KMS-11 (cell line): ENCODE data around the gene SYAP1.

Experiments
- H2AFZ ChIP-seq: fragments of 200-600 bp; sonication (generic); 2 replicates; pipeline ENCODE4 v1.6.1; 2016; ENCODE audit warnings: antibody characterized with exemption, mixed run types, low read depth
- H3K27ac ChIP-seq: fragments of 200-600 bp; sonication (generic); 2 replicates; pipeline ENCODE4 v1.6.1; 2016; ENCODE audit warnings: mild to moderate bottlenecking, mixed run types
- H3K27me3 ChIP-seq: fragments of 200-600 bp; sonication (generic); 2 replicates; pipeline ENCODE4 v1.6.1; 2017; ENCODE audit warnings: mild to moderate bottlenecking, low read depth, mixed run types, moderate library complexity; ENCODE audit not compliant: insufficient read depth
- H3K36me3 ChIP-seq: fragments of 200-600 bp; sonication (generic); 2 replicates; pipeline ENCODE4 v1.6.1; 2017; ENCODE audit warnings: mild to moderate bottlenecking, mixed run types; ENCODE audit not compliant: insufficient read depth
- H3K4me1 ChIP-seq: fragments of 200-600 bp; sonication (generic); 2 replicates; pipeline ENCODE4 v1.6.1; 2016; ENCODE audit warnings: mild to moderate bottlenecking, low read depth, mixed run types; ENCODE audit not compliant: poor library complexity, severe bottlenecking
- H3K4me2 ChIP-seq: fragments of 200-600 bp; sonication (generic); 2 replicates; pipeline ENCODE4 v1.7.0; 2016; ENCODE audit warnings: mild to moderate bottlenecking, mixed run types
- H3K4me3 ChIP-seq: fragments of 200-600 bp; sonication (generic); IDR thresholded peaks from 2 replicates; pipeline ENCODE4 v1.6.1; 2017; ENCODE audit warnings: low read depth, low read length, mixed read lengths; ENCODE audit not compliant: insufficient read depth
- H3K79me2 ChIP-seq: fragments of 200-600 bp; sonication (generic); 2 replicates; pipeline ENCODE4 v1.6.1; 2016; ENCODE audit warnings: low read depth, mixed run types; ENCODE audit not compliant: insufficient read depth
- H3K9ac ChIP-seq: fragments of 200-600 bp; sonication (generic); 2 replicates; pipeline ENCODE4 v1.6.1; 2016; ENCODE audit warnings: mild to moderate bottlenecking, mixed run types
- H4K20me1 ChIP-seq: fragments of 200-600 bp; sonication (generic); 2 replicates; pipeline ENCODE4 v1.6.1; 2016; ENCODE audit warnings: mild to moderate bottlenecking, mixed run types; ENCODE audit not compliant: insufficient read depth
- TF ChIP-seq, protein P1 (sequence below): fragments of 200-600 bp; sonication (generic); conservative IDR thresholded peaks from 2 replicates; pipeline ENCODE4 v1.6.1; 2017; ENCODE audit warnings: low read depth, mild to moderate bottlenecking, antibody characterized with exemption, low read length, moderate library complexity, mixed read lengths

The SYAP1 gene

DNA sequence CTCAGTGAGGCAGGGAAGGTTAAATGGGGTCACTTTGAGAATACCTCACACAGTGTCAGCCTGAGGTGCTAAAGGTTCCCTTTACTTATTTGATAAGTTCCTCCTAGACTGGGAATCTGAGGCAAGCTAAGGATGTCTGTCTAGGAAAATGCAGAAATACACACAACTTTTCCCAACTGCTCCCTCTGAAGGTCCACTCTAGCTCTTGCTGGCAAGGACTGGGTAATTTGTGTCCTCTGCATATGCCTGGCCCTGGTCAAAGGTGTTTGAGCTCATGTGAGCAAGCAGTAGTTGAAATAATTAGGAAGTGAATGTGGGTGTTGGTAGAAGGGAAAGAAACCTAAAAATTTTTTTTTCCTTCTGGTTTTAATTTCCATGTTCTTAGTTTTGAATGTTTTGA, 88.1 kb downstream of the SYAP1 start:
- no peaks in the 10 kb centered on the region for H3K36me3 ChIP-seq
- peaks cover 86% of the 10 kb centered on the region for H3K79me2 ChIP-seq
- no peak overlapping the region for H2AFZ ChIP-seq
- peaks cover 17% of the 10 kb centered on the region for H3K4me1 ChIP-seq
- TF ChIP-seq, protein P1, sequence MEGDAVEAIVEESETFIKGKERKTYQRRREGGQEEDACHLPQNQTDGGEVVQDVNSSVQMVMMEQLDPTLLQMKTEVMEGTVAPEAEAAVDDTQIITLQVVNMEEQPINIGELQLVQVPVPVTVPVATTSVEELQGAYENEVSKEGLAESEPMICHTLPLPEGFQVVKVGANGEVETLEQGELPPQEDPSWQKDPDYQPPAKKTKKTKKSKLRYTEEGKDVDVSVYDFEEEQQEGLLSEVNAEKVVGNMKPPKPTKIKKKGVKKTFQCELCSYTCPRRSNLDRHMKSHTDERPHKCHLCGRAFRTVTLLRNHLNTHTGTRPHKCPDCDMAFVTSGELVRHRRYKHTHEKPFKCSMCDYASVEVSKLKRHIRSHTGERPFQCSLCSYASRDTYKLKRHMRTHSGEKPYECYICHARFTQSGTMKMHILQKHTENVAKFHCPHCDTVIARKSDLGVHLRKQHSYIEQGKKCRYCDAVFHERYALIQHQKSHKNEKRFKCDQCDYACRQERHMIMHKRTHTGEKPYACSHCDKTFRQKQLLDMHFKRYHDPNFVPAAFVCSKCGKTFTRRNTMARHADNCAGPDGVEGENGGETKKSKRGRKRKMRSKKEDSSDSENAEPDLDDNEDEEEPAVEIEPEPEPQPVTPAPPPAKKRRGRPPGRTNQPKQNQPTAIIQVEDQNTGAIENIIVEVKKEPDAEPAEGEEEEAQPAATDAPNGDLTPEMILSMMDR, result no peak
- H3K27me3 ChIP-seq, result no peaks in the 10 kb centered on the region
- peak overlapping the region; percentile 42 for H3K4me2 ChIP-seq
- H4K20me1 ChIP-seq, result peaks cover 7% of the 10 kb centered on the region; the same call in 1 of the 2 replicates
- no peak overlapping the region for H3K9ac ChIP-seq
- H3K27ac ChIP-seq, result no peak overlapping the region; the same call in 1 of the 2 replicates
- no peak overlapping the region for H3K4me3 ChIP-seq

DNA sequence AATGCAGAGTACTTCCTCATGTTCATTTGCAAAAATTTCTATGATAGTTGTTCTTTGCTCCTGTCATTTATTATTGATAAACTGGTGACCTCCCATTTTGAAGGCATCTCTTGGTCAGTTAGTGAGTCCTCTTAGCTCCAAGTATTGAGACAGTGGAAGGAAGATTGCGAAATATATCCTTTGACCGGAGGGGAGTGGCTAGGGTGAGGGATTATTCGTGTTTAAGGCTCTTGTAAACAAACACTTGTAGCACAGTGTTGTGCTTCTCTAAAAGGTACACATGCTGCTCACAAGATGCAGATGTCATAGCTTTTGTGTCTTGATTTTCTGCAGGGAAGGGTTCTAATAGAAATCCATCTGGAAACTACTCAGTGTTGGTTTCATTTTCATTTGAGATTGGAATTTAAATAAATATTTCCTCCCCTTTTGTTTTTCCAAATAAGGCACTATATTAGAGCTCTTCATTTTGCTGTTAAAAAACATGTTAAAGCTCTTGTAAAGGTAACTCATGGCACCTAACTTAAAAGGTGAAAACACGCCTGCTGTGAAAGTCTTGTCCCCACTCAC, 88.6 kb downstream of the SYAP1 start:
- Histone ChIP-seq H3K4me3 (no peak overlapping the region), H4K20me1 (peaks cover 7% of the 10 kb centered on the region; the same call in 1 of the 2 replicates), H3K79me2 (peaks cover 85% of the 10 kb centered on the region), H3K27ac (no peak overlapping the region), H3K9ac (no peak overlapping the region), H3K4me2 (peak overlapping the region; percentile 42), H3K36me3 (no peaks in the 10 kb centered on the region), H3K4me1 (peaks cover 17% of the 10 kb centered on the region), H2AFZ (no peak overlapping the region), H3K27me3 (no peaks in the 10 kb centered on the region)
- TF ChIP-seq, protein P1, result no peak

DNA sequence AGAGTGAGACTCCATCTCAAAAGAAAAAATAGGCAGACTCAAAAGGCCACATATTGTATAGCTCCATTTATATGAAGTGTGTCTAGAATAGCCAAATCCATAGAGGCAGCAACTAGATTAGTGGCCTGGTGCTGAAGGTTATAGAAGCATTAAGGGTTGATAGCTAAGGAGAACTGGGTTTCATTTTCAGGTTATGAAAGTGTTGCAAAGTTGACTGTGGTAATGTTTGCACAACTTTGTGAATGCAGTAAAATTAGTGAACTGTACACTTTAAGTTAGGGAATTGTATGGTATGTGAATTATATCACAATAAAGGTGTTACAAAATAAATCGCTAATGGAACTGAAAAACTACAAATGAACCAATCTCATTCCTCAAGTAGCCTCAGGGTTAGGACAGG, 95.2 kb downstream of the SYAP1 start:
- H3K9ac ChIP-seq, result no peak overlapping the region
- H3K27ac ChIP-seq, result no peak overlapping the region
- H3K27me3 ChIP-seq, result no peaks in the 10 kb centered on the region
- peaks cover 9% of the 10 kb centered on the region for H3K4me1 ChIP-seq
- H3K79me2 ChIP-seq, result peaks cover 44% of the 10 kb centered on the region; the same call in 1 of the 2 replicates
- no peak overlapping the region for H3K4me2 ChIP-seq
- TF ChIP-seq, protein P1, result no peak
- no peaks in the 10 kb centered on the region for H4K20me1 ChIP-seq
- H2AFZ ChIP-seq, result no peak overlapping the region
- no peak overlapping the region for H3K4me3 ChIP-seq
- no peaks in the 10 kb centered on the region for H3K36me3 ChIP-seq
